HepG2 (cell line): ENCODE measurements around the gene HMGCS2. TPM values are rescaled to one million over a fixed set of nuclear protein-coding genes. Genes with fewer than 3 reads are reported as not detected.
A peak's percentile ranks its signal among the peaks of the same experiment; 100 is the strongest.

Source experiments
- AGO2 ChIP-seq: fragments of 200-400 bp; formaldehyde crosslinking; optimal IDR thresholded peaks from 2 replicates; pipeline ENCODE3; 2017; ENCODE audit warnings: mild to moderate bottlenecking, low read depth, low read length, moderate library complexity
- ATF4 ChIP-seq, 2 experiments: fragments of 450-650 bp in 1 of 2; sonication (generic) in 1 of 2; formaldehyde crosslinking; IDR thresholded peaks; 2 replicates each; pipeline versions ENCODE4 v1.5.0 to v1.8.0; 2020 to 2022; ENCODE audit warnings: mild to moderate bottlenecking in 1 of 2, missing genetic modification reagents in 1 of 2
- HNF4A ChIP-seq: sonication (generic); formaldehyde crosslinking; IDR thresholded peaks from 2 replicates; pipeline ENCODE4 v1.4.0; 2020; ENCODE audit warnings: missing genetic modification reagents
- KDM1A ChIP-seq: IDR thresholded peaks from 2 replicates; pipeline ENCODE4 v1.6.1; 2016; ENCODE audit warnings: missing compliant biosample characterization
- MATR3 ChIP-seq: sonication (generic); formaldehyde crosslinking; IDR thresholded peaks from 2 replicates; pipeline ENCODE4 v1.4.0; 2020; ENCODE audit warnings: missing genetic modification reagents
- NFE2L1 ChIP-seq: sonication (generic); formaldehyde crosslinking; IDR thresholded peaks from 2 replicates; pipeline ENCODE4 v1.4.0; 2020; ENCODE audit warnings: missing genetic modification reagents, mild to moderate bottlenecking, borderline replicate concordance
- NR2C2 ChIP-seq: sonication (generic); formaldehyde crosslinking; IDR thresholded peaks from 2 replicates; pipeline ENCODE4 v1.4.0; 2020; ENCODE audit warnings: missing genetic modification reagents, mild to moderate bottlenecking, moderate library complexity, borderline replicate concordance
- PRPF4 ChIP-seq: fragments of 200-400 bp; formaldehyde crosslinking; IDR thresholded peaks from 2 replicates; pipeline ENCODE4 v1.6.1; 2016; ENCODE audit warnings: low read length, low read depth; ENCODE audit not compliant: poor library complexity, severe bottlenecking
- RBAK ChIP-seq: sonication (generic); formaldehyde crosslinking; IDR thresholded peaks from 2 replicates; pipeline ENCODE4 v1.5.1; 2020; ENCODE audit warnings: mild to moderate bottlenecking, missing genetic modification reagents
- SALL2 ChIP-seq: sonication (generic); formaldehyde crosslinking; IDR thresholded peaks from 2 replicates; pipeline ENCODE4 v1.8.1; 2023; ENCODE audit warnings: mild to moderate bottlenecking, missing genetic modification reagents, inconsistent platforms
- TCF12 ChIP-seq, 2 experiments: fragments of 450-650 bp in 1 of 2; sonication (generic) in 1 of 2; formaldehyde crosslinking in 1 of 2; IDR thresholded peaks; 2 replicates each; pipeline versions ENCODE4 v1.6.1 to v1.8.0; 2017 to 2022; ENCODE audit warnings: antibody characterized with exemption in 1 of 2, mild to moderate bottlenecking in 1 of 2, missing genetic modification reagents in 1 of 2, moderate library complexity in 1 of 2
- ZBTB46 ChIP-seq: sonication (generic); formaldehyde crosslinking; IDR thresholded peaks from 2 replicates; pipeline ENCODE4 v1.4.0; 2020; ENCODE audit warnings: mild to moderate bottlenecking, missing genetic modification reagents, borderline replicate concordance
- ZNF121 ChIP-seq: sonication (generic); formaldehyde crosslinking; IDR thresholded peaks from 2 replicates; pipeline ENCODE4 v1.5.0; 2020; ENCODE audit warnings: mild to moderate bottlenecking, missing genetic modification reagents
- ZNF512 ChIP-seq: sonication (generic); formaldehyde crosslinking; IDR thresholded peaks from 2 replicates; pipeline ENCODE4 v1.4.0; 2020; ENCODE audit warnings: mild to moderate bottlenecking, missing genetic modification reagents
- ZNF546 ChIP-seq: sonication (generic); formaldehyde crosslinking; conservative IDR thresholded peaks from 2 replicates; pipeline ENCODE4 v1.8.1; 2023; ENCODE audit warnings: mild to moderate bottlenecking, missing genetic modification reagents
- ZNF615 ChIP-seq: sonication (generic); formaldehyde crosslinking; IDR thresholded peaks from 2 replicates; pipeline ENCODE4 v1.5.0; 2020; ENCODE audit warnings: mild to moderate bottlenecking, missing genetic modification reagents, borderline replicate concordance
- ZNF792 ChIP-seq: IDR thresholded peaks from 2 replicates; pipeline ENCODE4 v1.6.1; 2016
- polyA plus RNA-seq, 8 experiments: library from polyadenylated mRNA; depleted of rRNA in 3 of 8; stranded (reverse) in 7 of 8; unstranded in 1 of 8; fragments of >200 nt; fragmentation: Illumina TruSeq in 4 of 8; extraction: Trizol in 4 of 8; gene quantifications; 2 replicates each; pipeline versions ENCODE4 v1.2.1 to v1.2.3, GENCODE V29; 2011 to 2016; ENCODE audit warnings: low read depth in 4 of 8, missing spikeins in 1 of 8, mixed read lengths in 1 of 8; ENCODE audit not compliant: insufficient read depth in 1 of 8
- total RNA-seq, 5 experiments: library from RNA; depleted of rRNA; stranded (reverse); fragments of >200 nt; fragmentation: Illumina TruSeq; extraction: Trizol; gene quantifications; 2 replicates each; pipeline ENCODE4 v1.2.3, GENCODE V29; 2016; ENCODE audit warnings: low read depth in 1 of 5
- TF ChIP-seq, protein P1 (sequence below): sonication (generic); formaldehyde crosslinking; IDR thresholded peaks from 2 replicates; pipeline ENCODE4 v1.5.1; 2020; ENCODE audit warnings: mild to moderate bottlenecking, missing genetic modification reagents, borderline replicate concordance
- TF ChIP-seq, protein P2 (sequence below): fragments of 450-650 bp; IDR thresholded peaks from 2 replicates; pipeline ENCODE4 v1.6.1; 2016

The HMGCS2 gene
- total and polyA plus RNA-seq, 2 of the 13 experiments (the other 11 are each of a cell fraction or from before 2014, with no cell fraction given): 0.44 to 1.5 TPM

GRCh38 chr1:119805247-119805646 lies 36.5 kb upstream of the HMGCS2 start (continued):
- TF ChIP-seq, protein P1, sequence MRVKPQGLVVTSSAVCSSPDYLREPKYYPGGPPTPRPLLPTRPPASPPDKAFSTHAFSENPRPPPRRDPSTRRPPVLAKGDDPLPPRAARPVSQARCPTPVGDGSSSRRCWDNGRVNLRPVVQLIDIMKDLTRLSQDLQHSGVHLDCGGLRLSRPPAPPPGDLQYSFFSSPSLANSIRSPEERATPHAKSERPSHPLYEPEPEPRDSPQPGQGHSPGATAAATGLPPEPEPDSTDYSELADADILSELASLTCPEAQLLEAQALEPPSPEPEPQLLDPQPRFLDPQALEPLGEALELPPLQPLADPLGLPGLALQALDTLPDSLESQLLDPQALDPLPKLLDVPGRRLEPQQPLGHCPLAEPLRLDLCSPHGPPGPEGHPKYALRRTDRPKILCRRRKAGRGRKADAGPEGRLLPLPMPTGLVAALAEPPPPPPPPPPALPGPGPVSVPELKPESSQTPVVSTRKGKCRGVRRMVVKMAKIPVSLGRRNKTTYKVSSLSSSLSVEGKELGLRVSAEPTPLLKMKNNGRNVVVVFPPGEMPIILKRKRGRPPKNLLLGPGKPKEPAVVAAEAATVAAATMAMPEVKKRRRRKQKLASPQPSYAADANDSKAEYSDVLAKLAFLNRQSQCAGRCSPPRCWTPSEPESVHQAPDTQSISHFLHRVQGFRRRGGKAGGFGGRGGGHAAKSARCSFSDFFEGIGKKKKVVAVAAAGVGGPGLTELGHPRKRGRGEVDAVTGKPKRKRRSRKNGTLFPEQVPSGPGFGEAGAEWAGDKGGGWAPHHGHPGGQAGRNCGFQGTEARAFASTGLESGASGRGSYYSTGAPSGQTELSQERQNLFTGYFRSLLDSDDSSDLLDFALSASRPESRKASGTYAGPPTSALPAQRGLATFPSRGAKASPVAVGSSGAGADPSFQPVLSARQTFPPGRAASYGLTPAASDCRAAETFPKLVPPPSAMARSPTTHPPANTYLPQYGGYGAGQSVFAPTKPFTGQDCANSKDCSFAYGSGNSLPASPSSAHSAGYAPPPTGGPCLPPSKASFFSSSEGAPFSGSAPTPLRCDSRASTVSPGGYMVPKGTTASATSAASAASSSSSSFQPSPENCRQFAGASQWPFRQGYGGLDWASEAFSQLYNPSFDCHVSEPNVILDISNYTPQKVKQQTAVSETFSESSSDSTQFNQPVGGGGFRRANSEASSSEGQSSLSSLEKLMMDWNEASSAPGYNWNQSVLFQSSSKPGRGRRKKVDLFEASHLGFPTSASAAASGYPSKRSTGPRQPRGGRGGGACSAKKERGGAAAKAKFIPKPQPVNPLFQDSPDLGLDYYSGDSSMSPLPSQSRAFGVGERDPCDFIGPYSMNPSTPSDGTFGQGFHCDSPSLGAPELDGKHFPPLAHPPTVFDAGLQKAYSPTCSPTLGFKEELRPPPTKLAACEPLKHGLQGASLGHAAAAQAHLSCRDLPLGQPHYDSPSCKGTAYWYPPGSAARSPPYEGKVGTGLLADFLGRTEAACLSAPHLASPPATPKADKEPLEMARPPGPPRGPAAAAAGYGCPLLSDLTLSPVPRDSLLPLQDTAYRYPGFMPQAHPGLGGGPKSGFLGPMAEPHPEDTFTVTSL (CRISPR knock-in tag): peak; percentile 46; the same call in 1 of the 2 replicates
- TF ChIP-seq MATR3 (CRISPR knock-in tag) (no peak), NR2C2 (CRISPR knock-in tag) (no peak), ZBTB46 (CRISPR knock-in tag) (no peak), KDM1A (CRISPR knock-in tag) (no peak), ZNF512 (CRISPR knock-in tag) (no peak), ZNF546 (no peak), AGO2 (no peak), PRPF4 (no peak), NFE2L1 (CRISPR knock-in tag) (no peak), ZNF792 (CRISPR knock-in tag) (no peak), TCF12 (IDR thresholded peaks at IDR 0.05) (no peak), TCF12 (CRISPR knock-in tag; IDR thresholded peaks at IDR 0.05) (no peak), HNF4A (CRISPR knock-in tag) (peak; percentile 74), ZNF615 (CRISPR knock-in tag) (no peak), ATF4 (CRISPR knock-in tag; IDR thresholded peaks at IDR 0.05) (no peak), RBAK (CRISPR knock-in tag) (no peak), ZNF121 (CRISPR knock-in tag) (no peak), SALL2 (CRISPR knock-in tag) (no peak)
- TF ChIP-seq, protein P2, sequence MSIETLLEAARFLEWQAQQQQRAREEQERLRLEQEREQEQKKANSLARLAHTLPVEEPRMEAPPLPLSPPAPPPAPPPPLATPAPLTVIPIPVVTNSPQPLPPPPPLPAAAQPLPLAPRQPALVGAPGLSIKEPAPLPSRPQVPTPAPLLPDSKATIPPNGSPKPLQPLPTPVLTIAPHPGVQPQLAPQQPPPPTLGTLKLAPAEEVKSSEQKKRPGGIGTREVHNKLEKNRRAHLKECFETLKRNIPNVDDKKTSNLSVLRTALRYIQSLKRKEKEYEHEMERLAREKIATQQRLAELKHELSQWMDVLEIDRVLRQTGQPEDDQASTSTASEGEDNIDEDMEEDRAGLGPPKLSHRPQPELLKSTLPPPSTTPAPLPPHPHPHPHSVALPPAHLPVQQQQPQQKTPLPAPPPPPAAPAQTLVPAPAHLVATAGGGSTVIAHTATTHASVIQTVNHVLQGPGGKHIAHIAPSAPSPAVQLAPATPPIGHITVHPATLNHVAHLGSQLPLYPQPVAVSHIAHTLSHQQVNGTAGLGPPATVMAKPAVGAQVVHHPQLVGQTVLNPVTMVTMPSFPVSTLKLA: no peak
